ENCODE results near the gene TLR1.
"Not testable (repeated sequence)": the region's sequence is repeated elsewhere in the genome, so short reads cannot be mapped to it uniquely, and the experiment has no call there.

GRCh38 chr4:38807462-38807861 lies 2.9 kb upstream of the TLR1 start:
- TF ChIP-seq CTCF (IDR thresholded peaks at IDR 0.05; ENCODE audit: low read depth, low read length); POLR2A (IDR thresholded peaks at IDR 0.05; ENCODE audit: extremely low read depth, insufficient read length); MYC (IDR thresholded peaks at IDR 0.05; ENCODE audit: low read depth, low read length); MAX (IDR thresholded peaks at IDR 0.05; ENCODE audit: low read depth, low read length): not testable (repeated sequence)

Data from NB4 (cell line).